Progenitor cell of endocrine pancreas (in vitro differentiated cells): ENCODE data around the gene NXPH1. TPM values are rescaled to one million over a fixed set of nuclear protein-coding genes. Genes with fewer than 3 reads are reported as not detected.

Experiments used
- DNase-seq: peaks from one replicate; pipeline ENCODE4 v3.0.0; 2021; ENCODE audit warnings: low spot score; ENCODE audit not compliant: unreplicated experiment
- H3K27ac Mint-ChIP-seq: 2 replicates; pipeline ENCODE4 v1.8.0; 2021; ENCODE audit warnings: mild to moderate bottlenecking, moderate library complexity, mixed read lengths
- H3K27me3 Mint-ChIP-seq: 2 replicates; pipeline ENCODE4 v1.8.0; 2021; ENCODE audit warnings: mixed read lengths
- H3K36me3 Mint-ChIP-seq: 2 replicates; pipeline ENCODE4 v1.8.0; 2022; ENCODE audit warnings: mixed read lengths; ENCODE audit not compliant: insufficient read depth
- H3K4me1 Mint-ChIP-seq: 2 replicates; pipeline ENCODE4 v1.8.0; 2021; ENCODE audit warnings: low read depth, mixed read lengths
- H3K4me3 Mint-ChIP-seq: 2 replicates; pipeline ENCODE4 v1.8.0; 2021; ENCODE audit warnings: low read depth, mild to moderate bottlenecking, moderate library complexity, mixed read lengths
- H3K9me3 Mint-ChIP-seq: 2 replicates; pipeline ENCODE4 v1.8.0; 2021; ENCODE audit warnings: low read depth, mixed read lengths
- CTCF ChIP-seq: fragments of 200-600 bp; sonication (generic); IDR thresholded peaks from one replicate; pipeline ENCODE4 v1.5.0; 2021; ENCODE audit warnings: antibody characterized with exemption, mild to moderate bottlenecking; ENCODE audit not compliant: unreplicated experiment
- total RNA-seq: library from RNA; stranded (reverse); gene quantifications from 2 replicates; pipeline ENCODE4 v1.2.1, GENCODE V29; 2021

Gene NXPH1
- total RNA-seq, 1 donor from 2014 or later = not detected

- peaks cover 7% of the 10 kb centered on the region for H3K4me1 Mint-ChIP-seq
- H3K27ac Mint-ChIP-seq = no peak overlapping the region
- H3K36me3 Mint-ChIP-seq = no peaks in the 10 kb centered on the region
- H3K4me3 Mint-ChIP-seq = no peak overlapping the region
- no peak for TF ChIP-seq CTCF
- no peaks in the 10 kb centered on the region for H3K9me3 Mint-ChIP-seq
- H3K27me3 Mint-ChIP-seq = no peaks in the 10 kb centered on the region
- no peak for DNase-seq
Observed at GRCh38 chr7:8590225-8590624, 156.8 kb downstream of the NXPH1 start.

GRCh38 chr7:8590791-8591190 lies 157.4 kb downstream of the NXPH1 start:
- H3K27ac Mint-ChIP-seq = no peak overlapping the region
- TF ChIP-seq CTCF = no peak
- no peaks in the 10 kb centered on the region for H3K9me3 Mint-ChIP-seq
- DNase-seq = no peak
- H3K36me3 Mint-ChIP-seq = no peaks in the 10 kb centered on the region
- no peak overlapping the region for H3K4me3 Mint-ChIP-seq
- H3K4me1 Mint-ChIP-seq = peaks cover 7% of the 10 kb centered on the region
- no peaks in the 10 kb centered on the region for H3K27me3 Mint-ChIP-seq

- no peak overlapping the region for H3K4me3 Mint-ChIP-seq
- no peak for DNase-seq
- H3K4me1 Mint-ChIP-seq = peaks cover 7% of the 10 kb centered on the region
- no peaks in the 10 kb centered on the region for H3K27me3 Mint-ChIP-seq
- H3K9me3 Mint-ChIP-seq = no peaks in the 10 kb centered on the region
- no peak for TF ChIP-seq CTCF
- no peaks in the 10 kb centered on the region for H3K36me3 Mint-ChIP-seq
- no peak overlapping the region for H3K27ac Mint-ChIP-seq
Observed at GRCh38 chr7:8591289-8591688, 157.9 kb downstream of the NXPH1 start.

- no peak overlapping the region for H3K27ac Mint-ChIP-seq
- H3K4me1 Mint-ChIP-seq = peaks cover 7% of the 10 kb centered on the region
- H3K9me3 Mint-ChIP-seq = no peaks in the 10 kb centered on the region
- H3K36me3 Mint-ChIP-seq = no peaks in the 10 kb centered on the region
- no peak for TF ChIP-seq CTCF
- H3K27me3 Mint-ChIP-seq = no peaks in the 10 kb centered on the region
- no peak overlapping the region for H3K4me3 Mint-ChIP-seq
- no peak for DNase-seq
Observed at GRCh38 chr7:8592167-8592566, 158.8 kb downstream of the NXPH1 start.

GRCh38 chr7:8594115-8594514 lies 160.7 kb downstream of the NXPH1 start:
- Mint-ChIP-seq H3K36me3 (no peaks in the 10 kb centered on the region), H3K4me3 (no peak overlapping the region), H3K4me1 (peaks cover 7% of the 10 kb centered on the region), H3K27me3 (no peaks in the 10 kb centered on the region), H3K9me3 (no peaks in the 10 kb centered on the region), H3K27ac (no peak overlapping the region)
- DNase-seq = no peak
- no peak for TF ChIP-seq CTCF
